ENCODE data around the gene NT5C1B. TPM values are rescaled to one million over a fixed set of nuclear protein-coding genes. Genes with fewer than 3 reads are reported as not detected.

The NT5C1B gene
- total and polyA plus RNA-seq, 3 experiments from 2014 or later = 0.86 TPM; not detected in 2

GRCh38 chr2:18625563-18625962 is 36.2 kb upstream of the NT5C1B start:
- H3K4me1 ChIP-seq (ENCODE audit: insufficient read depth, low read length) = no peaks in the 10 kb centered on the region
- CTCF ChIA-PET = no interaction called here
- DNase-seq = no peak
- Mint-ChIP-seq H3K27ac (no peak overlapping the region), H3K27me3 (no peaks in the 10 kb centered on the region), H3K4me1 (no peaks in the 10 kb centered on the region), H3K9me3 (peaks cover 0 to 3% (median 2%) of the 10 kb centered on the region in 5 donors), H3K4me3 (no peak overlapping the region), H3K36me3 (peaks cover 6 to 33% (median 7%) of the 10 kb centered on the region in 3 donors)
- no peaks in the 10 kb centered on the region for H3K27me3 ChIP-seq (ENCODE audit: insufficient read depth, low read length, poor library complexity, severe bottlenecking)
- no peaks in the 10 kb centered on the region for H3K9me3 ChIP-seq (ENCODE audit: low read length)
- H3K36me3 ChIP-seq (ENCODE audit: insufficient read depth, low read length) = no peaks in the 10 kb centered on the region
- no peak overlapping the region for H3K27ac ChIP-seq (ENCODE audit: low read depth, low read length)
- H3K4me3 ChIP-seq (ENCODE audit: low read length) = no peak overlapping the region
- POLR2A ChIA-PET = no interaction called here

- no peak for DNase-seq
- no peak overlapping the region for H3K4me3 Mint-ChIP-seq
- H3K27ac ChIP-seq (ENCODE audit: low read depth, low read length) = no peak overlapping the region
- peaks cover 0 to 2% (median 0%) of the 10 kb centered on the region in 5 donors for H3K9me3 Mint-ChIP-seq
- no peak overlapping the region for H3K4me3 ChIP-seq (ENCODE audit: low read length)
- no peaks in the 10 kb centered on the region for H3K27me3 Mint-ChIP-seq
- H3K4me1 Mint-ChIP-seq = no peaks in the 10 kb centered on the region
- H3K27ac Mint-ChIP-seq = no peak overlapping the region
- CTCF ChIA-PET = no interaction called here
- H3K36me3 ChIP-seq (ENCODE audit: insufficient read depth, low read length) = no peaks in the 10 kb centered on the region
- H3K4me1 ChIP-seq (ENCODE audit: insufficient read depth, low read length) = no peaks in the 10 kb centered on the region
- no peaks in the 10 kb centered on the region for H3K27me3 ChIP-seq (ENCODE audit: insufficient read depth, low read length, poor library complexity, severe bottlenecking)
- H3K9me3 ChIP-seq (ENCODE audit: low read length) = no peaks in the 10 kb centered on the region
- peaks cover 4 to 35% (median 5%) of the 10 kb centered on the region in 3 donors for H3K36me3 Mint-ChIP-seq
- POLR2A ChIA-PET = no interaction called here
Observed at GRCh38 chr2:18623782-18624181, 34.4 kb upstream of the NT5C1B start.

GRCh38 chr2:18620867-18621632 is 31.7 kb upstream of the NT5C1B start:
- Histone ChIP-seq H3K4me1 (ENCODE audit: insufficient read depth, low read length) (no peaks in the 10 kb centered on the region), H3K27ac (ENCODE audit: low read depth, low read length) (no peak overlapping the region), H3K4me3 (ENCODE audit: low read length) (no peak overlapping the region), H3K36me3 (ENCODE audit: insufficient read depth, low read length) (no peaks in the 10 kb centered on the region), H3K27me3 (ENCODE audit: insufficient read depth, low read length, poor library complexity, severe bottlenecking) (no peaks in the 10 kb centered on the region), H3K9me3 (ENCODE audit: low read length) (no peaks in the 10 kb centered on the region)
- Mint-ChIP-seq H3K4me1 (no peaks in the 10 kb centered on the region), H3K9me3 (peaks cover 0 to 4% (median 0%) of the 10 kb centered on the region in 5 donors), H3K27ac (no peak overlapping the region), H3K36me3 (peaks cover 3 to 36% (median 12%) of the 10 kb centered on the region in 3 donors), H3K4me3 (no peak overlapping the region), H3K27me3 (no peaks in the 10 kb centered on the region)
- POLR2A ChIA-PET = no interaction called here
- CTCF ChIA-PET = no interaction called here
- DNase-seq = no peak

GRCh38 chr2:18619091-18619490 is 29.7 kb upstream of the NT5C1B start:
- CTCF ChIA-PET = no interaction called here
- no peak overlapping the region for H3K4me3 Mint-ChIP-seq

GRCh38 chr2:18614041-18614440 is 24.7 kb upstream of the NT5C1B start:
- CTCF ChIA-PET = no interaction called here

More at GRCh38 chr2:18619091-18619490, 29.7 kb upstream of the NT5C1B start:
- Mint-ChIP-seq H3K36me3 (peaks cover 5 to 45% (median 18%) of the 10 kb centered on the region in 3 donors), H3K27me3 (no peaks in the 10 kb centered on the region), H3K4me1 (no peaks in the 10 kb centered on the region), H3K9me3 (peaks cover 0 to 11% (median 0%) of the 10 kb centered on the region in 5 donors), H3K27ac (no peak overlapping the region)
- H3K4me1 ChIP-seq (ENCODE audit: insufficient read depth, low read length) = no peaks in the 10 kb centered on the region
- no peaks in the 10 kb centered on the region for H3K27me3 ChIP-seq (ENCODE audit: insufficient read depth, low read length, poor library complexity, severe bottlenecking)
- H3K36me3 ChIP-seq (ENCODE audit: insufficient read depth, low read length) = no peaks in the 10 kb centered on the region
- DNase-seq = no peak
- H3K9me3 ChIP-seq (ENCODE audit: low read length) = no peaks in the 10 kb centered on the region
- H3K27ac ChIP-seq (ENCODE audit: low read depth, low read length) = no peak overlapping the region
- POLR2A ChIA-PET = no interaction called here
- no peak overlapping the region for H3K4me3 ChIP-seq (ENCODE audit: low read length)

GRCh38 chr2:18612133-18612532 is 22.8 kb upstream of the NT5C1B start:
- Mint-ChIP-seq H3K27ac (no peak overlapping the region), H3K36me3 (peaks cover 1 to 12% (median 8%) of the 10 kb centered on the region in 3 donors), H3K27me3 (no peaks in the 10 kb centered on the region), H3K4me3 (no peak overlapping the region), H3K4me1 (no peaks in the 10 kb centered on the region), H3K9me3 (peaks cover 0 to 11% (median 0%) of the 10 kb centered on the region in 5 donors)
- Histone ChIP-seq H3K4me1 (ENCODE audit: insufficient read depth, low read length) (no peaks in the 10 kb centered on the region), H3K9me3 (ENCODE audit: low read length) (no peaks in the 10 kb centered on the region), H3K4me3 (ENCODE audit: low read length) (no peak overlapping the region), H3K36me3 (ENCODE audit: insufficient read depth, low read length) (no peaks in the 10 kb centered on the region), H3K27ac (ENCODE audit: low read depth, low read length) (no peak overlapping the region), H3K27me3 (ENCODE audit: insufficient read depth, low read length, poor library complexity, severe bottlenecking) (no peaks in the 10 kb centered on the region)
- ChIA-PET POLR2A (no interaction called here), CTCF (no interaction called here)
- DNase-seq = no peak

More at GRCh38 chr2:18614041-18614440, 24.7 kb upstream of the NT5C1B start:
- Histone ChIP-seq H3K27ac (ENCODE audit: low read depth, low read length) (no peak overlapping the region), H3K4me3 (ENCODE audit: low read length) (no peak overlapping the region), H3K9me3 (ENCODE audit: low read length) (no peaks in the 10 kb centered on the region), H3K36me3 (ENCODE audit: insufficient read depth, low read length) (no peaks in the 10 kb centered on the region), H3K4me1 (ENCODE audit: insufficient read depth, low read length) (no peaks in the 10 kb centered on the region), H3K27me3 (ENCODE audit: insufficient read depth, low read length, poor library complexity, severe bottlenecking) (no peaks in the 10 kb centered on the region)
- no peak for DNase-seq
- H3K9me3 Mint-ChIP-seq = peaks cover 0 to 11% (median 0%) of the 10 kb centered on the region in 5 donors
- no peak overlapping the region for H3K4me3 Mint-ChIP-seq
- no peaks in the 10 kb centered on the region for H3K27me3 Mint-ChIP-seq
- H3K4me1 Mint-ChIP-seq = no peaks in the 10 kb centered on the region
- POLR2A ChIA-PET = no interaction called here
- H3K27ac Mint-ChIP-seq = no peak overlapping the region
- H3K36me3 Mint-ChIP-seq = peaks cover 3 to 23% (median 17%) of the 10 kb centered on the region in 3 donors

GRCh38 chr2:18611604-18612003 is 22.2 kb upstream of the NT5C1B start:
- POLR2A ChIA-PET = no interaction called here

GRCh38 chr2:18611184-18611583 is 21.8 kb upstream of the NT5C1B start:
- Histone ChIP-seq H3K4me1 (ENCODE audit: insufficient read depth, low read length) (no peaks in the 10 kb centered on the region), H3K27ac (ENCODE audit: low read depth, low read length) (no peak overlapping the region), H3K27me3 (ENCODE audit: insufficient read depth, low read length, poor library complexity, severe bottlenecking) (no peaks in the 10 kb centered on the region), H3K9me3 (ENCODE audit: low read length) (no peaks in the 10 kb centered on the region), H3K4me3 (ENCODE audit: low read length) (no peak overlapping the region), H3K36me3 (ENCODE audit: insufficient read depth, low read length) (no peaks in the 10 kb centered on the region)
- Mint-ChIP-seq H3K4me1 (no peaks in the 10 kb centered on the region), H3K9me3 (peaks cover 0 to 7% (median 0%) of the 10 kb centered on the region in 5 donors), H3K27me3 (no peaks in the 10 kb centered on the region), H3K27ac (no peak overlapping the region), H3K36me3 (peaks cover 1 to 12% (median 8%) of the 10 kb centered on the region in 3 donors), H3K4me3 (no peak overlapping the region)
- POLR2A ChIA-PET = no interaction called here
- DNase-seq = no peak
- CTCF ChIA-PET = no interaction called here

More at GRCh38 chr2:18611604-18612003, 22.2 kb upstream of the NT5C1B start:
- H3K36me3 Mint-ChIP-seq = peaks cover 1 to 12% (median 8%) of the 10 kb centered on the region in 3 donors
- H3K9me3 Mint-ChIP-seq = peaks cover 0 to 9% (median 0%) of the 10 kb centered on the region in 5 donors
- no peak overlapping the region for H3K27ac ChIP-seq (ENCODE audit: low read depth, low read length)
- no peaks in the 10 kb centered on the region for H3K4me1 ChIP-seq (ENCODE audit: insufficient read depth, low read length)
- no peaks in the 10 kb centered on the region for H3K27me3 Mint-ChIP-seq
- no peaks in the 10 kb centered on the region for H3K9me3 ChIP-seq (ENCODE audit: low read length)
- H3K27ac Mint-ChIP-seq = no peak overlapping the region
- no peaks in the 10 kb centered on the region for H3K4me1 Mint-ChIP-seq
- no peak overlapping the region for H3K4me3 ChIP-seq (ENCODE audit: low read length)
- CTCF ChIA-PET = no interaction called here
- H3K4me3 Mint-ChIP-seq = no peak overlapping the region
- no peaks in the 10 kb centered on the region for H3K27me3 ChIP-seq (ENCODE audit: insufficient read depth, low read length, poor library complexity, severe bottlenecking)
- no peak for DNase-seq
- no peaks in the 10 kb centered on the region for H3K36me3 ChIP-seq (ENCODE audit: insufficient read depth, low read length)
